T-helper 2 cell (primary cell): Measurements from ENCODE around the gene ACTN2.

Source experiments
- DNase-seq, 5 experiments: peaks; one replicate each; pipeline versions ENCODE4 v3.0.0 to v3.0.0-alpha.2; 2012 to 2022

Gene ACTN2

GRCh38 chr1:236744533-236744932 lies 58.2 kb downstream of the ACTN2 start:
- DNase-seq = no peak

GRCh38 chr1:236746785-236747184 lies 60.5 kb downstream of the ACTN2 start:
- DNase-seq = no peak

- no peak for DNase-seq
Observed at GRCh38 chr1:236747311-236747985, 61.1 kb downstream of the ACTN2 start.

GRCh38 chr1:236748268-236748870 lies 62.1 kb downstream of the ACTN2 start:
- DNase-seq = no peak

GRCh38 chr1:236750928-236751327 lies 64.6 kb downstream of the ACTN2 start:
- no peak for DNase-seq

- no peak for DNase-seq
Observed at GRCh38 chr1:236751385-236751784, 65.1 kb downstream of the ACTN2 start.

- DNase-seq = no peak
Observed at GRCh38 chr1:236751935-236752334, 65.6 kb downstream of the ACTN2 start.

- peak in 1 of 5 experiments; percentile 17 for DNase-seq
Observed at GRCh38 chr1:236753516-236753915, 67.2 kb downstream of the ACTN2 start.

- no peak for DNase-seq
Observed at GRCh38 chr1:236753964-236754363, 67.7 kb downstream of the ACTN2 start.

- DNase-seq = no peak
Observed at GRCh38 chr1:236754525-236755210, 68.4 kb downstream of the ACTN2 start.

- DNase-seq = no peak
Observed at GRCh38 chr1:236757640-236758039, 71.3 kb downstream of the ACTN2 start.

- DNase-seq = peak in 1 of 5 experiments; percentile 55
Observed at GRCh38 chr1:236759252-236759859, 73.1 kb downstream of the ACTN2 start.

GRCh38 chr1:236760480-236760879 lies 74.2 kb downstream of the ACTN2 start:
- DNase-seq = no peak

GRCh38 chr1:236760986-236761385 lies 74.7 kb downstream of the ACTN2 start:
- no peak for DNase-seq

- DNase-seq = no peak
Observed at GRCh38 chr1:236761397-236762132, 75.3 kb downstream of the ACTN2 start.

- no peak for DNase-seq
Observed at GRCh38 chr1:236762410-236762809, 76.1 kb downstream of the ACTN2 start.

GRCh38 chr1:236765831-236766230 lies 79.5 kb downstream of the ACTN2 start:
- no peak for DNase-seq

GRCh38 chr1:236766506-236766905 lies 80.2 kb downstream of the ACTN2 start:
- DNase-seq = no peak

GRCh38 chr1:236767276-236767675 lies 81.0 kb downstream of the ACTN2 start:
- no peak for DNase-seq

- DNase-seq = no peak
Observed at GRCh38 chr1:236768601-236769000, 82.3 kb downstream of the ACTN2 start.

GRCh38 chr1:236773919-236774318 lies 87.6 kb downstream of the ACTN2 start:
- no peak for DNase-seq

- DNase-seq = no peak
Observed at GRCh38 chr1:236774926-236775325, 88.6 kb downstream of the ACTN2 start.

GRCh38 chr1:236779312-236779711 lies 93.0 kb downstream of the ACTN2 start:
- no peak for DNase-seq
